Measurements from ENCODE around the gene MAD1L1.

The MAD1L1 gene

GRCh38 chr7:2117646-2118045 is 115.1 kb downstream of the MAD1L1 start:
- no peaks in the 10 kb centered on the region for H3K79me2 ChIP-seq (ENCODE audit: insufficient read depth, low read depth)
- H4K20me1 ChIP-seq (ENCODE audit: insufficient read depth) = no peaks in the 10 kb centered on the region
- 0 out of 2 replicates have a peak, but pooled peaks cover 2% of the 10 kb centered on the region for H3K36me3 ChIP-seq (ENCODE audit: insufficient read depth)
- H3K9ac ChIP-seq = no peak overlapping the region
- no peak overlapping the region for H3K4me3 ChIP-seq (IDR thresholded peaks at IDR 0.05; ENCODE audit: insufficient read depth, low read depth, low read length)
- no peak for TF ChIP-seq CTCF (conservative IDR thresholded peaks at IDR 0.05; ENCODE audit: low read depth, low read length)
- no peaks in the 10 kb centered on the region for H3K4me1 ChIP-seq (ENCODE audit: low read depth, poor library complexity, severe bottlenecking)
- no peak overlapping the region for H3K27ac ChIP-seq
- no peak overlapping the region for H3K4me2 ChIP-seq
- no peak overlapping the region for H2AFZ ChIP-seq (ENCODE audit: low read depth)
- no peaks in the 10 kb centered on the region for H3K27me3 ChIP-seq (ENCODE audit: insufficient read depth, low read depth)

GRCh38 chr7:2116989-2117591 is 115.7 kb downstream of the MAD1L1 start:
- Histone ChIP-seq H3K4me3 (IDR thresholded peaks at IDR 0.05; ENCODE audit: insufficient read depth, low read depth, low read length) (no peak overlapping the region), H3K4me2 (no peak overlapping the region), H3K27ac (no peak overlapping the region), H4K20me1 (ENCODE audit: insufficient read depth) (no peaks in the 10 kb centered on the region), H3K9ac (no peak overlapping the region), H3K79me2 (ENCODE audit: insufficient read depth, low read depth) (no peaks in the 10 kb centered on the region), H2AFZ (ENCODE audit: low read depth) (no peak overlapping the region), H3K27me3 (ENCODE audit: insufficient read depth, low read depth) (no peaks in the 10 kb centered on the region), H3K36me3 (ENCODE audit: insufficient read depth) (0 out of 2 replicates have a peak, but pooled peaks cover 2% of the 10 kb centered on the region), H3K4me1 (ENCODE audit: low read depth, poor library complexity, severe bottlenecking) (no peaks in the 10 kb centered on the region)
- no peak for TF ChIP-seq CTCF (conservative IDR thresholded peaks at IDR 0.05; ENCODE audit: low read depth, low read length)

GRCh38 chr7:2116448-2116810 is 116.3 kb downstream of the MAD1L1 start:
- H3K9ac ChIP-seq = no peak overlapping the region
- no peaks in the 10 kb centered on the region for H3K79me2 ChIP-seq (ENCODE audit: insufficient read depth, low read depth)
- H3K36me3 ChIP-seq (ENCODE audit: insufficient read depth) = 0 out of 2 replicates have a peak, but pooled peaks cover 2% of the 10 kb centered on the region
- H2AFZ ChIP-seq (ENCODE audit: low read depth) = no peak overlapping the region
- H3K27ac ChIP-seq = no peak overlapping the region
- no peaks in the 10 kb centered on the region for H4K20me1 ChIP-seq (ENCODE audit: insufficient read depth)
- no peaks in the 10 kb centered on the region for H3K27me3 ChIP-seq (ENCODE audit: insufficient read depth, low read depth)
- H3K4me3 ChIP-seq (IDR thresholded peaks at IDR 0.05; ENCODE audit: insufficient read depth, low read depth, low read length) = no peak overlapping the region
- H3K4me1 ChIP-seq (ENCODE audit: low read depth, poor library complexity, severe bottlenecking) = no peaks in the 10 kb centered on the region
- no peak overlapping the region for H3K4me2 ChIP-seq
- TF ChIP-seq CTCF (conservative IDR thresholded peaks at IDR 0.05; ENCODE audit: low read depth, low read length) = no peak

GRCh38 chr7:2115760-2116447 is 116.8 kb downstream of the MAD1L1 start:
- no peak overlapping the region for H3K4me2 ChIP-seq
- no peaks in the 10 kb centered on the region for H3K79me2 ChIP-seq (ENCODE audit: insufficient read depth, low read depth)
- H2AFZ ChIP-seq (ENCODE audit: low read depth) = no peak overlapping the region
- no peak overlapping the region for H3K27ac ChIP-seq
- H4K20me1 ChIP-seq (ENCODE audit: insufficient read depth) = no peaks in the 10 kb centered on the region
- no peak overlapping the region for H3K4me3 ChIP-seq (IDR thresholded peaks at IDR 0.05; ENCODE audit: insufficient read depth, low read depth, low read length)
- H3K27me3 ChIP-seq (ENCODE audit: insufficient read depth, low read depth) = no peaks in the 10 kb centered on the region
- H3K4me1 ChIP-seq (ENCODE audit: low read depth, poor library complexity, severe bottlenecking) = no peaks in the 10 kb centered on the region
- no peak for TF ChIP-seq CTCF (conservative IDR thresholded peaks at IDR 0.05; ENCODE audit: low read depth, low read length)
- H3K36me3 ChIP-seq (ENCODE audit: insufficient read depth) = 0 out of 2 replicates have a peak, but pooled peaks cover 2% of the 10 kb centered on the region
- H3K9ac ChIP-seq = no peak overlapping the region
